ENCODE measurements around the gene MFGE8.

Gene MFGE8

DNA sequence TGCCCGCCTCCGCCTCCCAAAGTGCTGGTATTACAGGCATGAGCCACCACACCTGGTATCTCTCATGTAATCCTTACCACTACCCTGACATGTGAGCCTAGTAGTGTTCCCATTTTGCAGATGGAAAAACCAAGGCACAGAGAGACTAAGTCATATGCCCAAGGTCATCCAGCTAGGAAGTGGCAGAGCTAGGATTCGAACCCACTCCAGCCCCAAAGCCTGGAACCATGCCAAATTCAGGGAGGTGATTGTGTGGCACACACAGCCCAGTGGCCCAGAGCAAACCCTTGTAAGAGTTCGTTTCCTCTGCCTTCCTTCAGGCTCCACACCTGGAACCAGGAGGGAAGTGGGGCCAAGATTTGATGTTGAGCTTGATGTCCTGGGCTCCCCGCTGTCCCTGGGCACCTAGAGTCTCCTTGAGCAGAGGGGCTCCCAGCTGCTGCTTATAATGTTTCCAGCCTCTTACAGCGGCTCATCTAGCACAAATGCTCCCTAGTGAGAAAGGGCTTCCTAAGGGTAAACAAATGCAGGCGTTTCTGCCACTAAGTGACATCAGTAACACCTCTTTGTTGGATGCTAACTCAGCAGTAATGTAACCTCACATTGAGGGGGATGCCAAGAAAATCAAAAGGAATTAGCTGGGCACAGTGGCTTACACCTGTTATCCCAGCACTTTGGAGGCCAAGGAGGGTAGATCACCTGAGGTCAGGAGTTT lies 21.5 kb downstream of the MFGE8 start:
- no peak for TF ChIP-seq CTCF (IDR thresholded peaks at IDR 0.05)

DNA sequence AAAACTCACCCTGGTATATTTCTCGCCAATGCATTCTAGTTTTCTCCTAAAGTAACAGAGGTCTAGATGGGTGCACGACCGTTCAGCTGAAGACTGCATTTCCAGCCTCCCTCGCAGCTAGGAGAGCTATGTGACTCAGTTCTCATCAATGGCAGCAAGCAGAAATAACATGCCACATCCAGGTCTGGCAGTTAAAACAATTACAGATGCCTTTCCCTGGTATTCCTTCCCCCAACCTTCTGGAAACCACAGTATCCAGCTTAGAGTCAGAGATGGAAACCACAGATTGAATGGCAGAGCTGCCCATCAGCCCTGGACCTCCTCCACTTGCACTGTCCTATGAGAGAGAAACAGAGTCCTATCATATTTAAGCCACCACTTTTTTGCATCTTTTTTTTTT lies 22.7 kb downstream of the MFGE8 start:
- TF ChIP-seq CTCF (IDR thresholded peaks at IDR 0.05), result no peak

DNA sequence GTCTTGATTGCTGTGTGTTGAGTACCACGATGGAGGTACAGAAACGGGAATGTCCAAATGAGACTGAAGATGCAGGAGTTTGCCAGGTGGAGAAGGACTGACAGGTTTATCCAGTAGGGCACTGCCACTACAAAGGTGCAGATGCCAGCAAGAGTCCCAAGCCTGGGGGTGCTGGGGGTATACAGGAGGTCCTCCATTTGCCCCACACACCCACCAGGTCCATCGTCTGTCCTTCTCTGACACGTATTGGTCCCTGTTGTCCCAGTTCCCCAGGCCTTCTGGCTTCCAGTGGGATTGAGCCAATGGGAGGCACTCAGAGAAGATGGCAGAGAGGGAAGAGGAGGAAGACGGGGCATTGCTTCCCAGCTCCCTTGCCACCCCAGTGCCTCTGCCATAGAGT lies 24.5 kb downstream of the MFGE8 start:
- TF ChIP-seq CTCF (IDR thresholded peaks at IDR 0.05), result no peak

DNA sequence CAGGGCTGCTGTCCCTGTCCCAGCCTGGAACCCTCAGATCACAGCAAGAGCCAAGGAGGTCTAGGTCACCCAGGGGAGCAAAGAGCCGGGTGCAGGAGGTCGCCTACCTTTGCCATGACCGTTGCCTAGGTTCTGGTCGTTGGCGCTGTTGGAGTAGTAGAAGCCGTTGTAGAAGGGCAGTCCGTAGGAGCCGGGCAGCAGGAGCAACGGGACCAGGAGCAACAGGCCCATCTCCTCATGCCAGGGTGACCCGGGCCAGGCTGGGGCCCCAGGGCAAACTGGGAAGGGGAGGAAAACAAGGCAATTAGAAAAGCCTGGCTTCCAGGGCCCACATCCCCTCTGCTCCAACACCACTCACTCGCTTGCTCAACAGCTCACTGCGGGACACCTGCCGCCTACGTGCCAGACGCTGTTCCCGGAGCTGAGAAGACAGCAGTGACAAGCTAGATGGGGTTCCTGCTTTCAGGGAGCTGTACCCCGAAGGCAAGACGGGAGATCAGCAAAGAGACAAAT lies 26.1 kb downstream of the MFGE8 start:
- no peak for TF ChIP-seq CTCF (IDR thresholded peaks at IDR 0.05)

GRCh38 chr15:88882785-88883184 lies 30.4 kb downstream of the MFGE8 start:
- TF ChIP-seq CTCF (IDR thresholded peaks at IDR 0.05), result no peak

GRCh38 chr15:88881775-88882174 lies 31.4 kb downstream of the MFGE8 start:
- TF ChIP-seq CTCF (IDR thresholded peaks at IDR 0.05), result no peak

DNA sequence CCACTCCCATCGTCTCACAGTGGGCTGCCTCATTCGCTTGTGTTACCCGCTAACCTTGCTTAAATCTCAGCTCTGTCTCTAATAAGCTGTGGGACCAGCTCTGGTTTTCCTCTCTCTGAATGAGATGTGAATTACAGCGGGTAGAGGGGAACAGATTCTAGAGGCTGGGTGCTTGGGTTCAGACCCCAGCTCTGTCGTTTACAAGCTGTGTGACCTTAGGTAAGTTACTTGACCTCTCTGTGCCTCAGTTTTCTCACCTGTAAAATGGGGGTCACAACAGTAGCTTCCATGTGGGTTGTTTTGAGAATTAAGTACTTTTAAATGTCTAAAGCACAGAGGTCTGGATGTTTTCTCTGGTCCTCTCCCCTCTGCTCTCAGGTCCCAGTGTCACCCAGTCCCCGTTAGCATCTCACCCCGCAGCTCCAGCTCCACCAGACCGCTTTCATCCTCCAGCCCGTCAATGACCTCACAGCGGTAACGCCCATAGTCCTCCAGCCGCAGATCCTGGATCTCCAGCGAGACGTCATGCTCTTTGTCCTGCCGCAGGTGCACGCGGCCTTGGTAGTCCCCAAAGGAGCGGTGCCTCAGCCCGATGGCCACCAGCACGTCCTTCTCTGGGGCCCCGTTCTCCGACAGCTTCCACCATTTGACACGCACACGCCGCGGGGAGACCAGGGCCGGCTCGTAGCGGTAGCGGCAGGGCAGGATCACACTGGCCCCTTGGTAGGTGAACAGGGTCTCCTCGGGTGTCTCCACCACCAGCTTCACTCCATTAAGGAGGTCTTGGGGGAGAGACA lies 32.0 kb downstream of the MFGE8 start:
- no peak for TF ChIP-seq CTCF (IDR thresholded peaks at IDR 0.05)

All from LNCAP (cell line).